ENCODE measurements around the gene HIGD1A.
A peak's percentile ranks its signal among the peaks of the same experiment; 100 is the strongest.
"Not testable (repeated sequence)": the region's sequence is repeated elsewhere in the genome, so short reads cannot be mapped to it uniquely, and the experiment has no call there.

Gene HIGD1A

DNA sequence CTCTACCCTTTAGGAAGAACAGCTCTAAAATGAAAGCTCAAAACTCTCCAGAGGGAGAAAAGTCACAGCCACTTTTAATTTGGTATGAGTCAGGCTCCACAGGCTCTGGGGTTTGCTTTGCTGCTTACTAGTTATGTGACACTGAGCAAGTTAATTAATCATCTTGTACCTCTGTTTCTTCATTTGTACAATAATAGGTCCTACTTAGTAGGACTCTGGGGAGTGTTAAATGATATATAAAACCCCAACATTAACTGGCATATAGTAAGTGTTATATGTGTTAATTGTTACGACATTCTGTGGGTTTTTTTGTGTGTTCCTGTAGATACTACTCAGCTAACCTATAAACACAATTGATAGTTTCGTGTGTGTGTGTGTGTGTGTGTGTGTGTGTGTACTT lies 11.5 kb upstream of the HIGD1A start:
- TF ChIP-seq, protein P1, sequence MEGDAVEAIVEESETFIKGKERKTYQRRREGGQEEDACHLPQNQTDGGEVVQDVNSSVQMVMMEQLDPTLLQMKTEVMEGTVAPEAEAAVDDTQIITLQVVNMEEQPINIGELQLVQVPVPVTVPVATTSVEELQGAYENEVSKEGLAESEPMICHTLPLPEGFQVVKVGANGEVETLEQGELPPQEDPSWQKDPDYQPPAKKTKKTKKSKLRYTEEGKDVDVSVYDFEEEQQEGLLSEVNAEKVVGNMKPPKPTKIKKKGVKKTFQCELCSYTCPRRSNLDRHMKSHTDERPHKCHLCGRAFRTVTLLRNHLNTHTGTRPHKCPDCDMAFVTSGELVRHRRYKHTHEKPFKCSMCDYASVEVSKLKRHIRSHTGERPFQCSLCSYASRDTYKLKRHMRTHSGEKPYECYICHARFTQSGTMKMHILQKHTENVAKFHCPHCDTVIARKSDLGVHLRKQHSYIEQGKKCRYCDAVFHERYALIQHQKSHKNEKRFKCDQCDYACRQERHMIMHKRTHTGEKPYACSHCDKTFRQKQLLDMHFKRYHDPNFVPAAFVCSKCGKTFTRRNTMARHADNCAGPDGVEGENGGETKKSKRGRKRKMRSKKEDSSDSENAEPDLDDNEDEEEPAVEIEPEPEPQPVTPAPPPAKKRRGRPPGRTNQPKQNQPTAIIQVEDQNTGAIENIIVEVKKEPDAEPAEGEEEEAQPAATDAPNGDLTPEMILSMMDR (IDR thresholded peaks at IDR 0.05; ENCODE audit: low read depth, low read length), result no peak

GRCh38 chr3:42814914-42815507 lies 10.7 kb upstream of the HIGD1A start:
- TF ChIP-seq, protein P1 (IDR thresholded peaks at IDR 0.05; ENCODE audit: low read depth, low read length), result no peak
- no peak overlapping the region for H3K4me3 ChIP-seq (ENCODE audit: low read depth, low read length)

More for the DNA sequence above, 11.5 kb upstream of the HIGD1A start:
- H3K4me3 ChIP-seq (ENCODE audit: low read depth, low read length), result no peak overlapping the region

- no peak overlapping the region for H3K4me3 ChIP-seq (ENCODE audit: low read depth, low read length)
- TF ChIP-seq, protein P1 (IDR thresholded peaks at IDR 0.05; ENCODE audit: low read depth, low read length), result no peak
Measured at GRCh38 chr3:42814246-42814645, 10.0 kb upstream of the HIGD1A start.

GRCh38 chr3:42811118-42811883 lies 7.0 kb upstream of the HIGD1A start:
- H3K4me3 ChIP-seq (ENCODE audit: low read depth, low read length), result not testable (repeated sequence)

DNA sequence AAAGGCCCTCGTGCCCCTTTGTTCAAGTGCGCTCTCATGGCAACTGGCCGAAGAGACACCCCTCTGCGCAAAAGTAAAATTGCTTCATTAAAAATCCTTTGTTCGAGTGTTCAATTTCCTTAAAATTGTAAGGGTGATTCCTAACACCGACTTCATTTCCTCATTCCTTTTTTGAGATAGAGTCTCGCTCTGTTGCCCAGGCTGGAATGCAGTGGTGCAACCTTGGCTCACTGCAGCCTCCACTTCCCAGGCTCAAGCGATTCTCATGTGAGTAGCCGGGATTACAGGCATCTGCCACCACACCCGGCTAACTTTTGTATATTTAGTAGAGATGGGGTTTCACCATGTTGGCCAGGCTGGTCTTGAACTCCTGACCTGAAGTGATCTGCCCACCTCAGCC lies 6.4 kb upstream of the HIGD1A start:
- not testable (repeated sequence) for H3K4me3 ChIP-seq (ENCODE audit: low read depth, low read length)

GRCh38 chr3:42809202-42809601 lies 4.9 kb upstream of the HIGD1A start, which contains the start of gene ACKR2:
Gene ACKR2, plus strand, starts transcription at chr3:42809445. Its CDS starts 55,058 bp downstream, at chr3:42864503.
- H3K4me3 ChIP-seq (ENCODE audit: low read depth, low read length), result no peak within 1 kb of the TSS

DNA sequence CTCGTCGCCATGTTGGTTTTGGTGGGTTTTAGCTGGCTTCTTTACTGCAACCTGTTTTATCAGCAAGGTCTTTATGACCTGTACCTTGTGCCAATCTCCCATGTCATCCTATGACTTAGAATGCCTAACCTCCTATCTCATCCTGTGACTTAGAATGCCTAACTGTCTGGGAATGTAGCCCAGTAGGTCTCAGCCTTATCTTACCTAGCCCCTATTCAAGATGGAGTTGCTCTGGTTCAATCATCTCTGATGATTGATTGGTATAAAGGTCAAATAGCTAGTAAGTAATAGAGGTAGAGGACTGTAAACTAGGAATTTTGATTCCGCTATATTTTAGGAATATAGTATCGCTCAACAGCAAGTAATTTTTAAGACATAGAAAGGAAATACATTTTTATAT lies 3.6 kb upstream of the HIGD1A start:
- H3K4me3 ChIP-seq (ENCODE audit: low read depth, low read length), result no peak overlapping the region
- TF ChIP-seq, protein P1 (IDR thresholded peaks at IDR 0.05; ENCODE audit: low read depth, low read length), result no peak

More at GRCh38 chr3:42809202-42809601, 4.9 kb upstream of the HIGD1A start, which contains the start of gene ACKR2:
- TF ChIP-seq, protein P1 (IDR thresholded peaks at IDR 0.05; ENCODE audit: low read depth, low read length), result no peak

DNA sequence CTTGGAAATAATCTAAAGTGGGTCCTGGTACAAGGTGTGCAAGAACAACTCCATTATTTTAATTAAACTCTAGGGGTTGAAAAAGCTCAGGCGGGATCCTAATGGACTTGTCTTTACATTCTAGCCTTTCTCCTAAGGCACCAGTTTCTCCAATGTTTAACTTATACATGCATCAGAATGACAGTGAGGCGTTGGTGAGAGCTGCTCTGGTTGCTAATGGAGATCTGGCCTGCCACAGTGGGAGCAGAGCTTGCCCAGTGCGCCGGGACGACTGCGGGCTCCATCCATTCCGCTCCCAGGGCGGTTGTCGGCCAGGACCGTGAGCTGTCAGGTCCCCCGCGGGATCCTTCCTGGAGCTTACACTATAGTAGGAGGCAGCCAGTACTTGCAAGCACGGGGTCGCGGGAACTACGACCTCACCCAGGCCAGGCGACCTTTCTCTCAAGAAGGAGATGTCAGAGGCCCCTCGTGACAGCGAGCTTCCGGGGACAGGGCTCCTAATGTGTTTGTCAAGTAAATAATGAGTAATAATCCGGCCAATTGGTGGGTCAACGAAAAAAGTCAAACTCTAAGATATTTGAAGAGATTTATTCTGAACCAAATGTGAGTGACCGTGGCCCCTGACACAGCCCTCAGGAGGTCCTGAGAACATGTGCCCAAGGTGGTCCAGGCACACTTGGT lies 991 bp upstream of the HIGD1A start:
- 0 out of 2 replicates have a peak overlapping the region, but pooled peaks have one; percentile 85 for H3K4me3 ChIP-seq (ENCODE audit: low read depth, low read length)
- TF ChIP-seq, protein P1 (IDR thresholded peaks at IDR 0.05; ENCODE audit: low read depth, low read length), result no peak

Measured in WI38 (cell line).